Peyer's patch (tissue), 4 donors: ENCODE results near the gene TMEM37. TPM values are rescaled to one million over a fixed set of nuclear protein-coding genes. Genes with fewer than 3 reads are reported as not detected.

Source experiments
- DNase-seq, 3 donors: peaks; one replicate each; pipeline ENCODE4 v3.0.0-alpha.2; 2017 to 2019
- H3K27ac ChIP-seq, 4 donors: fragments of 200-600 bp; sonication (generic); one replicate each; pipeline ENCODE4 v1.5.1; 2016 to 2019
- H3K27me3 ChIP-seq, 2 donors: fragments of 200-600 bp; sonication (generic); one replicate each; pipeline ENCODE4 v1.5.1; 2019
- H3K36me3 ChIP-seq, 3 donors: fragments of 200-600 bp; sonication (generic); one replicate each; pipeline ENCODE4 v1.5.1; 2016 to 2019
- H3K4me1 ChIP-seq, 4 donors: fragments of 200-600 bp; sonication (generic); one replicate each; pipeline ENCODE4 v1.5.1; 2016 to 2019
- H3K4me3 ChIP-seq, 4 donors: fragments of 200-600 bp; sonication (generic); 1 replicate in 3 of 4; 2 replicates in 1 of 4; pipeline ENCODE4 v1.5.1; 2016 to 2019; ENCODE audit warnings: mild to moderate bottlenecking in 1 of 4
- H3K9me3 ChIP-seq, 4 donors: fragments of 200-600 bp; sonication (generic); one replicate each; pipeline ENCODE4 v1.5.1; 2016 to 2019; ENCODE audit warnings: mild to moderate bottlenecking in 1 of 4
- POLR2A ChIP-seq, 2 donors: fragments of 450-650 bp; IDR thresholded peaks; one replicate each; pipeline ENCODE4 v1.5.1; 2017; ENCODE audit warnings: antibody characterized with exemption in 2 of 2, mild to moderate bottlenecking in 2 of 2, moderate library complexity in 2 of 2
- total RNA-seq, 4 donors: library from RNA; depleted of rRNA; stranded (reverse); fragments of >200 nt; gene quantifications; one replicate each; pipeline ENCODE4 v1.1.0, GENCODE V29; 2016
- TF ChIP-seq, protein P1 (sequence below), 6 experiments: fragments of 450-650 bp in 4 of 6; fragments of 200-600 bp in 2 of 6; sonication (generic) in 1 of 6; IDR thresholded peaks; one replicate each; pipeline ENCODE4 v1.5.1; 2017 to 2019; ENCODE audit warnings: antibody characterized with exemption in 6 of 6, mild to moderate bottlenecking in 3 of 6, moderate library complexity in 1 of 6

The TMEM37 gene, protein sequence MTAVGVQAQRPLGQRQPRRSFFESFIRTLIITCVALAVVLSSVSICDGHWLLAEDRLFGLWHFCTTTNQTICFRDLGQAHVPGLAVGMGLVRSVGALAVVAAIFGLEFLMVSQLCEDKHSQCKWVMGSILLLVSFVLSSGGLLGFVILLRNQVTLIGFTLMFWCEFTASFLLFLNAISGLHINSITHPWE
- 100 to 1,000 TPM in 3 of 4 donors, 10 to 100 TPM in 1; 17.3 to 542 (median 214) TPM for total RNA-seq

DNA sequence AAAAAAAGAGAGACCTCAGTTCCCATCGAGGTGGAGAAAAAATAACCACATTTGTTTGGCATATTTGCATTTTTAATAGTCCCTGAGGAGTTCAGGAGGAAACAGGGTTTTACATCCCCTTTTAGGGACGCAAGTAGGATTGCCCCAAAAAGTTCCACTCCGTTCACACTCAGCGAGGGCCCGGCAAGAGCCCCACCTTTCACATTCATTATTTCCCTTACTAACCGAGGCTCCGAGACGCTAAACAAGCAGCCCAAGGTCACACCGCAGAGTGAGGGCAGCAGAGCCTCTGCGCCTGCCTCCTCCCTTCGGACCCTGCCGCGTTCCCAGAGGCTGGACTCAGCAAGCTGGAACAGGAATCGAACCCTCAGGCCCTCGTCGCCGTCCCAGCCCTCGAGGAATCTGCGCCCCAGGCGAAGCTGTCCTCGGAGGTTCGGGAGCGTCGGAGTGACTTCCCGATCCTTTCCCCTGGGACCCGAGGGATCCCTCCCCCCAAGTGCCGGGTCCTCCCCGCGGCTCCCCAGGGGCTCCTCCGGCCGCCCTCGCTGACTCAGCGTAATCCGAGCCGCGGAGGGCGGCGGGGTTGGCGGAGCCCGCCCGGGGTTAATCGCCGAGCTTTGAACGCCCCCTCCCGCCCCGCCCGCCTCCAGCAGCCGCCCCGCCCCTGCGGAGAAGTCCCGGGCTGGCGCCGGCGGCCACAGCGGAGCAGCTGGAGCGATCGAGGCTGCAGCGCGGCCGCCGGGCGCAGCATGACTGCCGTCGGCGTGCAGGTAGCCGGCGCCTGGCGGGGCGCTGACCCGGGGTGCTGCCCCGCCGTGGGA is at the start of gene TMEM37:
TMEM37 (plus strand) TSS at position 700 of the 821 bp plus-strand sequence; CDS start at position 750, 50 bp downstream.
- H3K9me3 ChIP-seq: no peaks in the 10 kb centered on the region
- peak within 1 kb of the TSS; percentile 62 to 94 (median 90) for H3K27ac ChIP-seq
- peaks cover 0 to 3% (median 0%) of the 10 kb centered on the region in 3 donors for H3K36me3 ChIP-seq
- H3K4me3 ChIP-seq: peak within 1 kb of the TSS; percentile 47 to 78 (median 60)
- peak; percentile 30 to 90 (median 81) for DNase-seq
- no peaks in the 10 kb centered on the region for H3K27me3 ChIP-seq
- peak; percentile 53 to 73 for TF ChIP-seq POLR2A (IDR thresholded peaks at IDR 0.05)
- TF ChIP-seq, protein P1, sequence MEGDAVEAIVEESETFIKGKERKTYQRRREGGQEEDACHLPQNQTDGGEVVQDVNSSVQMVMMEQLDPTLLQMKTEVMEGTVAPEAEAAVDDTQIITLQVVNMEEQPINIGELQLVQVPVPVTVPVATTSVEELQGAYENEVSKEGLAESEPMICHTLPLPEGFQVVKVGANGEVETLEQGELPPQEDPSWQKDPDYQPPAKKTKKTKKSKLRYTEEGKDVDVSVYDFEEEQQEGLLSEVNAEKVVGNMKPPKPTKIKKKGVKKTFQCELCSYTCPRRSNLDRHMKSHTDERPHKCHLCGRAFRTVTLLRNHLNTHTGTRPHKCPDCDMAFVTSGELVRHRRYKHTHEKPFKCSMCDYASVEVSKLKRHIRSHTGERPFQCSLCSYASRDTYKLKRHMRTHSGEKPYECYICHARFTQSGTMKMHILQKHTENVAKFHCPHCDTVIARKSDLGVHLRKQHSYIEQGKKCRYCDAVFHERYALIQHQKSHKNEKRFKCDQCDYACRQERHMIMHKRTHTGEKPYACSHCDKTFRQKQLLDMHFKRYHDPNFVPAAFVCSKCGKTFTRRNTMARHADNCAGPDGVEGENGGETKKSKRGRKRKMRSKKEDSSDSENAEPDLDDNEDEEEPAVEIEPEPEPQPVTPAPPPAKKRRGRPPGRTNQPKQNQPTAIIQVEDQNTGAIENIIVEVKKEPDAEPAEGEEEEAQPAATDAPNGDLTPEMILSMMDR (IDR thresholded peaks at IDR 0.05): no peak
- peaks cover 0 to 47% (median 9%) of the 10 kb centered on the region in 4 donors for H3K4me1 ChIP-seq

GRCh38 chr2:119383410-119384140 is 48.1 kb upstream of the TMEM37 start:
- no peak for DNase-seq
- Histone ChIP-seq H3K4me3 (no peak overlapping the region), H3K9me3 (no peaks in the 10 kb centered on the region), H3K4me1 (peaks cover 0 to 19% (median 2%) of the 10 kb centered on the region in 4 donors), H3K27me3 (no peaks in the 10 kb centered on the region), H3K36me3 (no peaks in the 10 kb centered on the region), H3K27ac (no peak overlapping the region)
- TF ChIP-seq POLR2A (IDR thresholded peaks at IDR 0.05): no peak
- TF ChIP-seq, protein P1 (IDR thresholded peaks at IDR 0.05): no peak

DNA sequence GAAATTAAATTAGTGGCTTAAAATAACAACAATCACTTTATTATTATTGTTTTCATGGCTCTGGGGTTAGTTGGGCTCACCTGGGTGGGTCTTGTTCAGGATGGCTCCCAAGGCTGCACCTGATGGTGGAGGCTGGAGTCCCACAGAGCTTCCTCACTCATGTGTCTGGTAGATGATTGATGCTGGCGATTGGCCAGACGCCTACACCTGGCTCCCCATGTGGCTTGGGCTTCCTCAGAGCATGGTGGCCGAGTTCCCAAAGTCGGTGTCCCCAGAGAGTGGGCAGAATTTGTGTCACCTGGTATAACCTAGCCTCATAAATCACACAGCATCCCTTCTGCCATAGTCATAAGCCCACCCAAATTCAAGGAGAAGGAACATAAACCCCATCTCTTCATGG is 46.7 kb upstream of the TMEM37 start:
- no peak for DNase-seq
- no peak overlapping the region for H3K4me3 ChIP-seq
- H3K4me1 ChIP-seq: peaks cover 0 to 27% (median 2%) of the 10 kb centered on the region in 4 donors
- no peak for TF ChIP-seq POLR2A (IDR thresholded peaks at IDR 0.05)
- TF ChIP-seq, protein P1 (IDR thresholded peaks at IDR 0.05): no peak
- H3K36me3 ChIP-seq: no peaks in the 10 kb centered on the region
- no peaks in the 10 kb centered on the region for H3K27me3 ChIP-seq
- H3K27ac ChIP-seq: no peak overlapping the region
- H3K9me3 ChIP-seq: no peaks in the 10 kb centered on the region

GRCh38 chr2:119385466-119385865 is 46.2 kb upstream of the TMEM37 start:
- no peak overlapping the region for H3K27ac ChIP-seq
- no peaks in the 10 kb centered on the region for H3K36me3 ChIP-seq
- H3K27me3 ChIP-seq: no peaks in the 10 kb centered on the region
- H3K4me1 ChIP-seq: peaks cover 0 to 31% (median 2%) of the 10 kb centered on the region in 4 donors
- no peak for DNase-seq
- no peak for TF ChIP-seq POLR2A (IDR thresholded peaks at IDR 0.05)
- TF ChIP-seq, protein P1 (IDR thresholded peaks at IDR 0.05): no peak
- no peak overlapping the region for H3K4me3 ChIP-seq
- no peaks in the 10 kb centered on the region for H3K9me3 ChIP-seq

GRCh38 chr2:119387381-119388129 is 44.1 kb upstream of the TMEM37 start:
- peak in 1 of 3 donors; percentile 63 for DNase-seq
- Histone ChIP-seq H3K9me3 (no peaks in the 10 kb centered on the region), H3K4me1 (peaks cover 0 to 31% (median 2%) of the 10 kb centered on the region in 4 donors), H3K36me3 (no peaks in the 10 kb centered on the region), H3K27me3 (no peaks in the 10 kb centered on the region), H3K4me3 (no peak overlapping the region), H3K27ac (peak overlapping the region in 2 of 4 donors; percentile 15 to 45)
- TF ChIP-seq POLR2A (IDR thresholded peaks at IDR 0.05): no peak
- TF ChIP-seq, protein P1 (IDR thresholded peaks at IDR 0.05): peak in 3 of 6 experiments; percentile 6 to 19 (median 17)
